ENCODE data around the gene TBC1D9B.
"Not testable (repeated sequence)": the region's sequence is repeated elsewhere in the genome, so short reads cannot be mapped to it uniquely, and the experiment has no call there.

TBC1D9B gene

GRCh38 chr5:179883163-179883562 lies 24.5 kb downstream of the TBC1D9B start:
- DNase-seq, result no peak

- no peak for DNase-seq
Observed at GRCh38 chr5:179882338-179882737, 25.4 kb downstream of the TBC1D9B start.

GRCh38 chr5:179880848-179881590 lies 26.7 kb downstream of the TBC1D9B start:
- DNase-seq, result no peak

GRCh38 chr5:179880066-179880650 lies 27.5 kb downstream of the TBC1D9B start:
- no peak for DNase-seq

- no peak for DNase-seq
Observed at GRCh38 chr5:179879690-179880010, 28.0 kb downstream of the TBC1D9B start.

GRCh38 chr5:179879003-179879689 lies 28.6 kb downstream of the TBC1D9B start:
- no peak for DNase-seq

- DNase-seq, result no peak
Observed at GRCh38 chr5:179878222-179879002, 29.3 kb downstream of the TBC1D9B start.

GRCh38 chr5:179876610-179876952 lies 31.1 kb downstream of the TBC1D9B start:
- DNase-seq, result no peak

- DNase-seq, result no peak
Observed at GRCh38 chr5:179875741-179876609, 31.7 kb downstream of the TBC1D9B start.

GRCh38 chr5:179874536-179875292 lies 33.0 kb downstream of the TBC1D9B start:
- DNase-seq, result no peak

GRCh38 chr5:179874136-179874535 lies 33.6 kb downstream of the TBC1D9B start:
- no peak for DNase-seq

- no peak for DNase-seq
Observed at GRCh38 chr5:179873588-179874110, 34.0 kb downstream of the TBC1D9B start.

- no peak for DNase-seq
Observed at GRCh38 chr5:179872828-179873575, 34.7 kb downstream of the TBC1D9B start.

GRCh38 chr5:179872055-179872827 lies 35.5 kb downstream of the TBC1D9B start:
- DNase-seq, result no peak

- not testable (repeated sequence) for DNase-seq
Observed at GRCh38 chr5:179871533-179871932, 36.2 kb downstream of the TBC1D9B start.

GRCh38 chr5:179870952-179871351 lies 36.7 kb downstream of the TBC1D9B start:
- no peak for DNase-seq

- DNase-seq, result peak; percentile 65
Observed at GRCh38 chr5:179870403-179870903, 37.2 kb downstream of the TBC1D9B start.

GRCh38 chr5:179869641-179870402 lies 37.9 kb downstream of the TBC1D9B start:
- DNase-seq, result no peak

GRCh38 chr5:179869101-179869500 lies 38.6 kb downstream of the TBC1D9B start:
- no peak for DNase-seq
